Measurements from ENCODE around the gene CBX3. TPM values are rescaled to one million over a fixed set of nuclear protein-coding genes. Genes with fewer than 3 reads are reported as not detected.
A peak's percentile ranks its signal among the peaks of the same experiment; 100 is the strongest.
"Not testable (repeated sequence)": the region's sequence is repeated elsewhere in the genome, so short reads cannot be mapped to it uniquely, and the experiment has no call there.

CBX3 gene
- total RNA-seq, 1 donor from 2014 or later, result 108 TPM

GRCh38 chr7:26200444-26201246, 900 bp upstream of the CBX3 start, which contains the start of gene HNRNPA2B1:
Gene HNRNPA2B1, minus strand, starts transcription at chr7:26200746. Its CDS starts 169 bp downstream, at chr7:26200577.
- peak; percentile 92 for DNase-seq (ENCODE audit: extremely low read depth, low read depth, low spot score)

GRCh38 chr7:26202019-26202990, 760 bp downstream of the CBX3 start:
- no peak for DNase-seq (ENCODE audit: extremely low read depth, low read depth, low spot score)

GRCh38 chr7:26203016-26203415, 1.5 kb downstream of the CBX3 start:
- DNase-seq (ENCODE audit: extremely low read depth, low read depth, low spot score), result no peak

GRCh38 chr7:26208040-26208439, 6.5 kb downstream of the CBX3 start:
- no peak for DNase-seq (ENCODE audit: extremely low read depth, low read depth, low spot score)

GRCh38 chr7:26212921-26213718, 11.6 kb downstream of the CBX3 start:
- DNase-seq (ENCODE audit: extremely low read depth, low read depth, low spot score), result no peak

GRCh38 chr7:26213807-26214515, 12.4 kb downstream of the CBX3 start:
- no peak for DNase-seq (ENCODE audit: extremely low read depth, low read depth, low spot score)

GRCh38 chr7:26216049-26216448, 14.5 kb downstream of the CBX3 start:
- DNase-seq (ENCODE audit: extremely low read depth, low read depth, low spot score), result no peak

GRCh38 chr7:26224359-26224758, 22.8 kb downstream of the CBX3 start:
- DNase-seq (ENCODE audit: extremely low read depth, low read depth, low spot score), result no peak

GRCh38 chr7:26227987-26228386, 26.4 kb downstream of the CBX3 start:
- no peak for DNase-seq (ENCODE audit: extremely low read depth, low read depth, low spot score)

GRCh38 chr7:26233902-26234511, 32.5 kb downstream of the CBX3 start:
- no peak for DNase-seq (ENCODE audit: extremely low read depth, low read depth, low spot score)

- DNase-seq (ENCODE audit: extremely low read depth, low read depth, low spot score), result no peak
Measured at GRCh38 chr7:26237035-26237807, 35.7 kb downstream of the CBX3 start.

GRCh38 chr7:26238032-26238431, 36.5 kb downstream of the CBX3 start:
- DNase-seq (ENCODE audit: extremely low read depth, low read depth, low spot score), result no peak

GRCh38 chr7:26245150-26245549, 43.6 kb downstream of the CBX3 start:
- no peak for DNase-seq (ENCODE audit: extremely low read depth, low read depth, low spot score)

GRCh38 chr7:26250239-26250638, 48.7 kb downstream of the CBX3 start:
- no peak for DNase-seq (ENCODE audit: extremely low read depth, low read depth, low spot score)

- DNase-seq (ENCODE audit: extremely low read depth, low read depth, low spot score), result not testable (repeated sequence)
Measured at GRCh38 chr7:26261866-26262265, 60.3 kb downstream of the CBX3 start.

Data from glomerular endothelial cell (primary cell).